SK-N-SH treated with all-trans-retinoic acid at 6 μM for 48 hours (cell line): Measurements from ENCODE around the gene KLHDC4.

Experiments used
- ATAC-seq: fragments of 200-7000 bp; cut with Tn5 transposase; 3 replicates; pipeline ENCODE4 v1.9.1; 2020; ENCODE audit warnings: mild to moderate bottlenecking, moderate library complexity
- ARNTL ChIP-seq: fragments of 450-650 bp; formaldehyde crosslinking; IDR thresholded peaks from 2 replicates; pipeline ENCODE4 v1.5.0; 2020; ENCODE audit warnings: low read depth, mild to moderate bottlenecking, moderate library complexity, borderline replicate concordance
- BACH2 ChIP-seq: fragments of 250-450 bp; sonication (Bioruptor Pico); IDR thresholded peaks from 2 replicates; pipeline ENCODE4 v1.9.0; 2021; ENCODE audit warnings: mild to moderate bottlenecking, borderline replicate concordance
- CSDC2 ChIP-seq: fragments of 250-450 bp; sonication (Bioruptor Pico); IDR thresholded peaks from 2 replicates; pipeline ENCODE4 v1.5.0; 2020; ENCODE audit warnings: mild to moderate bottlenecking, moderate library complexity
- ESRRG ChIP-seq: fragments of 250-450 bp; sonication (Bioruptor Pico); IDR thresholded peaks from 2 replicates; pipeline ENCODE4 v1.6.1; 2021; ENCODE audit warnings: mild to moderate bottlenecking
- ISL1 ChIP-seq: fragments of 250-450 bp; sonication (Bioruptor Pico); IDR thresholded peaks from 2 replicates; pipeline ENCODE4 v2.1.2; 2022; ENCODE audit warnings: mild to moderate bottlenecking, moderate library complexity
- OSR1 ChIP-seq: fragments of 250-450 bp; sonication (Bioruptor Pico); IDR thresholded peaks from 2 replicates; pipeline ENCODE4 v1.8.0; 2022; ENCODE audit warnings: moderate library complexity, mild to moderate bottlenecking, inconsistent platforms
- SNAI2 ChIP-seq: fragments of 250-450 bp; sonication (Bioruptor Pico); IDR thresholded peaks from 2 replicates; pipeline ENCODE4 v1.5.0; 2020; ENCODE audit warnings: mild to moderate bottlenecking, moderate library complexity
- TCF4 ChIP-seq: fragments of 250-450 bp; sonication (Bioruptor Pico); IDR thresholded peaks from 2 replicates; pipeline ENCODE4 v1.8.0; 2021; ENCODE audit warnings: mild to moderate bottlenecking, moderate library complexity, borderline replicate concordance
- ZC3H10 ChIP-seq: fragments of 250-450 bp; sonication (Bioruptor Pico); IDR thresholded peaks from 2 replicates; pipeline ENCODE4 v1.5.1; 2021; ENCODE audit warnings: mild to moderate bottlenecking, moderate library complexity
- ZFP3 ChIP-seq: fragments of 250-450 bp; sonication (Bioruptor Pico); IDR thresholded peaks from 2 replicates; pipeline ENCODE4 v1.5.0; 2020; ENCODE audit warnings: mild to moderate bottlenecking, moderate library complexity
- ZFP30 ChIP-seq: fragments of 450-650 bp; formaldehyde crosslinking; IDR thresholded peaks from 2 replicates; pipeline ENCODE4 v1.5.0; 2022; ENCODE audit warnings: mild to moderate bottlenecking, moderate library complexity
- ZNF565 ChIP-seq: fragments of 450-650 bp; formaldehyde crosslinking; conservative IDR thresholded peaks from 2 replicates; pipeline ENCODE4 v1.5.0; 2020; ENCODE audit warnings: low read depth, mild to moderate bottlenecking, moderate library complexity
- ZNF70 ChIP-seq: fragments of 450-650 bp; formaldehyde crosslinking; IDR thresholded peaks from 2 replicates; pipeline ENCODE4 v1.5.0; 2020; ENCODE audit warnings: mild to moderate bottlenecking, moderate library complexity
- ZNF8 ChIP-seq: fragments of 450-650 bp; formaldehyde crosslinking; IDR thresholded peaks from 2 replicates; pipeline ENCODE4 v1.5.0; 2020; ENCODE audit warnings: mild to moderate bottlenecking, moderate library complexity
- TF ChIP-seq, protein P1 (sequence below): fragments of 250-450 bp; sonication (Bioruptor Pico); IDR thresholded peaks from 2 replicates; pipeline ENCODE4 v1.8.0; 2021; ENCODE audit warnings: low read depth, mild to moderate bottlenecking, moderate library complexity, borderline replicate concordance
- TF ChIP-seq, protein P2 (sequence below): fragments of 250-450 bp; sonication (Bioruptor Pico); IDR thresholded peaks from 2 replicates; pipeline ENCODE4 v1.5.1; 2021; ENCODE audit warnings: mild to moderate bottlenecking, moderate library complexity
- TF ChIP-seq, protein P3 (sequence below): fragments of 250-450 bp; sonication (Bioruptor Pico); IDR thresholded peaks from 2 replicates; pipeline ENCODE4 v1.5.1; 2020; ENCODE audit warnings: low read depth, mild to moderate bottlenecking, moderate library complexity
- TF ChIP-seq, protein P4 (sequence below): fragments of 250-450 bp; sonication (Bioruptor Pico); IDR thresholded peaks from 2 replicates; pipeline ENCODE4 v1.8.0; 2020; ENCODE audit warnings: mild to moderate bottlenecking, moderate library complexity, borderline replicate concordance

The KLHDC4 gene

DNA sequence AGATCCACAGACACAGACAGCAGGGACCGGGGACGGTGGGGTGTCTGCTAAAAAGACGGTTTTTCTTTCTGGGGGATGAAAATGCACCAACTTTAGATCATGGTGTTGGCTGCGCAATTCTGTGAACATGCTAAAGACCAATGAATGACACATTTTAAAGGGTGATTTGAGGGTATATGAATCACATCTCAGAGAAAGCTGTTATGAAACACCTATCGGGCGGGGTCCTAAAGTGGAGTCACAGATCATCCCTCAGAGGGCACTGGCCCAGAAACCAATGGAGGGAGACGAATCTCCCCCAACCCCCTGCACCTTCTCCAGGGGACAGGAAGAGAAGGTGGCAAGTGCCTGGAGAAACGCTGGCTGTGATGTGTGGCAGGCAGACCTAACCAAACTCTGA lies 26.0 kb downstream of the KLHDC4 start (continued):
- TF ChIP-seq ZC3H10 (CRISPR knock-in tag) (no peak), ISL1 (CRISPR knock-in tag) (no peak), TCF4 (CRISPR knock-in tag) (no peak), ARNTL (CRISPR knock-in tag) (no peak), ZNF70 (CRISPR knock-in tag) (no peak), ZNF8 (CRISPR knock-in tag) (no peak)

DNA sequence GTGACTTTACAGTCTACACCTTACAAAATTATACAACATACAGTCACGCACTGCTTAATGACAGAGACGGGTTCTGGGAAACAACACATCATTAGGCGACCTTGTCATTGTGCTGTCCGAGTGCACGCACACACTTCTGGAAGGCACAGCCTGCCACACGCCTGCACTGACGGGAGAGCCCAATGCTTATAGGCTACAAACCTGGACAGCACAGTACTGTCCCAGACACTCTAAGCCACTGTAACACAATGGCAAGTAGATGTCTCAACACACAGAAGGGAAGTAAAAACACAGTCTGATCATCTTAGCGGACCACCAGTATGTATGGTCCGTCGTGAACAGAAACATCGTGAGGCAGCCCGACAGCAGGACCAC lies 29.8 kb downstream of the KLHDC4 start:
- no peak for ATAC-seq
- TF ChIP-seq ARNTL (CRISPR knock-in tag) (no peak), ESRRG (no peak), CSDC2 (CRISPR knock-in tag) (no peak), ZNF565 (no peak), ZFP30 (CRISPR knock-in tag) (no peak), ZFP3 (no peak), ZC3H10 (CRISPR knock-in tag) (no peak), BACH2 (no peak), SNAI2 (CRISPR knock-in tag) (no peak)
- TF ChIP-seq, protein P1, sequence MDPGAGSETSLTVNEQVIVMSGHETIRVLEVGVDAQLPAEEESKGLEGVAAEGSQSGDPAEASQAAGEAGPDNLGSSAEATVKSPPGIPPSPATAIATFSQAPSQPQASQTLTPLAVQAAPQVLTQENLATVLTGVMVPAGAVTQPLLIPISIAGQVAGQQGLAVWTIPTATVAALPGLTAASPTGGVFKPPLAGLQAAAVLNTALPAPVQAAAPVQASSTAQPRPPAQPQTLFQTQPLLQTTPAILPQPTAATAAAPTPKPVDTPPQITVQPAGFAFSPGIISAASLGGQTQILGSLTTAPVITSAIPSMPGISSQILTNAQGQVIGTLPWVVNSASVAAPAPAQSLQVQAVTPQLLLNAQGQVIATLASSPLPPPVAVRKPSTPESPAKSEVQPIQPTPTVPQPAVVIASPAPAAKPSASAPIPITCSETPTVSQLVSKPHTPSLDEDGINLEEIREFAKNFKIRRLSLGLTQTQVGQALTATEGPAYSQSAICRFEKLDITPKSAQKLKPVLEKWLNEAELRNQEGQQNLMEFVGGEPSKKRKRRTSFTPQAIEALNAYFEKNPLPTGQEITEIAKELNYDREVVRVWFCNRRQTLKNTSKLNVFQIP (CRISPR knock-in tag) = no peak
- TF ChIP-seq, protein P2, sequence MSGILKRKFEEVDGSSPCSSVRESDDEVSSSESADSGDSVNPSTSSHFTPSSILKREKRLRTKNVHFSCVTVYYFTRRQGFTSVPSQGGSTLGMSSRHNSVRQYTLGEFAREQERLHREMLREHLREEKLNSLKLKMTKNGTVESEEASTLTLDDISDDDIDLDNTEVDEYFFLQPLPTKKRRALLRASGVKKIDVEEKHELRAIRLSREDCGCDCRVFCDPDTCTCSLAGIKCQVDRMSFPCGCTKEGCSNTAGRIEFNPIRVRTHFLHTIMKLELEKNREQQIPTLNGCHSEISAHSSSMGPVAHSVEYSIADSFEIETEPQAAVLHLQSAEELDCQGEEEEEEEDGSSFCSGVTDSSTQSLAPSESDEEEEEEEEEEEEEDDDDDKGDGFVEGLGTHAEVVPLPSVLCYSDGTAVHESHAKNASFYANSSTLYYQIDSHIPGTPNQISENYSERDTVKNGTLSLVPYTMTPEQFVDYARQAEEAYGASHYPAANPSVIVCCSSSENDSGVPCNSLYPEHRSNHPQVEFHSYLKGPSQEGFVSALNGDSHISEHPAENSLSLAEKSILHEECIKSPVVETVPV = no peak
- TF ChIP-seq, protein P3, sequence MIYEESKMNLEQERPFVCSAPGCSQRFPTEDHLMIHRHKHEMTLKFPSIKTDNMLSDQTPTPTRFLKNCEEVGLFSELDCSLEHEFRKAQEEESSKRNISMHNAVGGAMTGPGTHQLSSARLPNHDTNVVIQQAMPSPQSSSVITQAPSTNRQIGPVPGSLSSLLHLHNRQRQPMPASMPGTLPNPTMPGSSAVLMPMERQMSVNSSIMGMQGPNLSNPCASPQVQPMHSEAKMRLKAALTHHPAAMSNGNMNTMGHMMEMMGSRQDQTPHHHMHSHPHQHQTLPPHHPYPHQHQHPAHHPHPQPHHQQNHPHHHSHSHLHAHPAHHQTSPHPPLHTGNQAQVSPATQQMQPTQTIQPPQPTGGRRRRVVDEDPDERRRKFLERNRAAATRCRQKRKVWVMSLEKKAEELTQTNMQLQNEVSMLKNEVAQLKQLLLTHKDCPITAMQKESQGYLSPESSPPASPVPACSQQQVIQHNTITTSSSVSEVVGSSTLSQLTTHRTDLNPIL (CRISPR knock-in tag) = no peak
- TF ChIP-seq, protein P4, sequence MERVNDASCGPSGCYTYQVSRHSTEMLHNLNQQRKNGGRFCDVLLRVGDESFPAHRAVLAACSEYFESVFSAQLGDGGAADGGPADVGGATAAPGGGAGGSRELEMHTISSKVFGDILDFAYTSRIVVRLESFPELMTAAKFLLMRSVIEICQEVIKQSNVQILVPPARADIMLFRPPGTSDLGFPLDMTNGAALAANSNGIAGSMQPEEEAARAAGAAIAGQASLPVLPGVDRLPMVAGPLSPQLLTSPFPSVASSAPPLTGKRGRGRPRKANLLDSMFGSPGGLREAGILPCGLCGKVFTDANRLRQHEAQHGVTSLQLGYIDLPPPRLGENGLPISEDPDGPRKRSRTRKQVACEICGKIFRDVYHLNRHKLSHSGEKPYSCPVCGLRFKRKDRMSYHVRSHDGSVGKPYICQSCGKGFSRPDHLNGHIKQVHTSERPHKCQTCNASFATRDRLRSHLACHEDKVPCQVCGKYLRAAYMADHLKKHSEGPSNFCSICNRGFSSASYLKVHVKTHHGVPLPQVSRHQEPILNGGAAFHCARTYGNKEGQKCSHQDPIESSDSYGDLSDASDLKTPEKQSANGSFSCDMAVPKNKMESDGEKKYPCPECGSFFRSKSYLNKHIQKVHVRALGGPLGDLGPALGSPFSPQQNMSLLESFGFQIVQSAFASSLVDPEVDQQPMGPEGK (CRISPR knock-in tag) = no peak

DNA sequence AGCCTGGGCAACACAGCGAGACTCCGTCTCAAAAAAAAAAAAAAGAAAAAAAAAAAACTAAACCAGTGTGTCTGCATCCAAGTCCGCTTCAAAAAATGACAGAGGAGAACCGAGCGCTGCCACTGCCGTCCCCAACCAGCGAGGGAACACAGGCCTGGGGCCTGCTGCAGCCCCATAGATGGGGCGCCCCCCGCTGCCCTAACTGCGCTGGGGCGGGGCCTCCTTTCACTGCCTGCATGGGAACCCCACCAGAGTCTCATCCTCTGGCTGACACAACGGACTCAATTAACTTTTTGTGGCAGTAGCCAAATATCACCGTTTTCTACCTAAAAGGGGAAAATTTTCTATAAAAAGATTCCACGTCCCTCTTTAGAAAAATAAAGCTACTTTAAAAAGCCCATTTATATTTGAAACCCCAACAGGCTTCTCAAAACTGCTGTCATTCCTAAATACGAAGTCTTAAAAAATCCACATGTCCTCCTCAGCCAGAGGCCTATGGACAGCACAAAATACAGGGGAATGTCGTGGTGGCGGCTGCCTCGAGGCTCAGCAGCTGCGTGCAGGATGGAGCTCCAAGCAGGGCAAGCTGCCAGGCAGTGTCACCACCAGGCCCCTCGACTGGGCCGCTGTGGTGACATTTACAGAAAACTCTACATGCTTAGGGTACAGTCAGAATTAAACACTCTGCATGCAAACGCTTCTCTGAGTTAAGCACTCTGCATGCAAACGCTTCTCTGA lies 30.3 kb downstream of the KLHDC4 start:
- TF ChIP-seq OSR1 (CRISPR knock-in tag) (no peak), ARNTL (CRISPR knock-in tag) (no peak)
- TF ChIP-seq, protein P3 (CRISPR knock-in tag) = no peak
- TF ChIP-seq, protein P2 = no peak
- peak; percentile 34; the same call in 1 of the 3 replicates for ATAC-seq

DNA sequence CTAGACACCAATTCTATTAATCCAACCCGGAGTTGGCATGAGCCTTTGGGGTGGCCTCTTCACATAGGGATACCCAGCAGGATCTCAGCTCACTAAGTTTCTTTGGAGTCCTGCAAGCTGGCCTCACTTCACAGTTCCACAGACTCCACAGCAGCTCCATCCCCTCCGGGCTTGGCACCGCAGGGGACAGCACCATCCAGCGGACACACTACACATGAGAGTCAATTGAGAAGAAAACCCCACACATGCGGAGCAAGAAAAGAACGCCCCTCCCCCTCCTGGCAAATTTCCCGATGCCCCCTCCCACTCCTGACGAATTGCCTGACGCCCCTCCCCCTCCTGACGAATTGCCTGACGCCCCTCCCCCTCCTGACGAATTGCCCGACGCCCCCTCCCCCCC lies 31.1 kb downstream of the KLHDC4 start:
- no peak for TF ChIP-seq BACH2
- ATAC-seq = no peak
